ENCODE data around the gene TCP11L2. TPM values are rescaled to one million over a fixed set of nuclear protein-coding genes. Genes with fewer than 3 reads are reported as not detected.

Gene TCP11L2
- total and polyA plus RNA-seq, 9 of the 15 experiments (the other 6 are each of a cell fraction or from before 2014, with no cell fraction given): 0.39 to 4.5 (median 1.3) TPM

DNA sequence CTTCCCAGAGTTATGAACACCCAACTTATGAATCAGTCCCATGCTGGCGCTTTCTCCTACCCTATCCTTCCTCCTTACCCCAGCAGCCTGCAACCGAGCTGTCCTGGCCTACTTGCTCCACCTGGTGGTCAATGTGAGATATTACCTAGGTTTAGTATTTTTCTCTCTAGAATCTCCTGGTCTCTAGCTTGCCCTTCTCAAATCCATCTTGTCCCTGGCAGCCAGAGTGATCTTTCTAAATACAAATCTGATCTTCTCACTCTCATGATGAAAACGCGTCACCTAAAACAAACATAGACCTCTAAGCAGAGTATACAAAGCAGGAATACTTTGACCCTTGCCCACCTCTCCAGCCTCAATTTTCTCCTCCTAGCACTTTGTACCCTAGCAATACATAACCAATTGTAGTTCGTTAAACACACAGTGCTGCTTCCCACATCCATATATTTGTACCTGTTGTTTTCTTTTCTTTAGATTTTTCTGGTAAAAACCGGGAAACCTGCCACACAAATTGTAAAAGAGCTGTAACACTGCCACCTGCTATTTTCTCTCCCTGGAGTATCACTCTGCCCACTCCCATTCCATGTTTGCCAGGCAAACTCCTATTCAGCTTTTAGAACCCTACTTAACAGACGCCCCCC lies 20.0 kb upstream of the TCP11L2 start (continued):
- TF ChIP-seq ZNF224 (CRISPR knock-in tag; IDR thresholded peaks at IDR 0.05) (no peak), SMC3 (conservative IDR thresholded peaks at IDR 0.05; ENCODE audit: insufficient read depth, low read depth, low read length) (peak; percentile 76), ZNF184 (CRISPR knock-in tag; IDR thresholded peaks at IDR 0.05) (no peak), CBX5 (IDR thresholded peaks at IDR 0.05; ENCODE audit: borderline replicate concordance, low read depth) (peak; percentile 84; the same call in 1 of the 2 replicates), CBX3 (IDR thresholded peaks at IDR 0.05; ENCODE audit: borderline replicate concordance in 1 of 2, low read length in 2 of 2) (peak in 1 of 2 experiments; percentile 97; a peak in 2 of 3 replicates), JUND (IDR thresholded peaks at IDR 0.05; ENCODE audit: borderline replicate concordance, low read depth, low read length) (peak; percentile 32; the same call in 1 of the 2 replicates), JUND (tag; IDR thresholded peaks at IDR 0.05; ENCODE audit: borderline replicate concordance, low read depth, low read length) (no peak), GTF2E2 (tag; IDR thresholded peaks at IDR 0.05) (no peak), RBM22 (IDR thresholded peaks at IDR 0.05; ENCODE audit: low read depth, low read length, poor library complexity, severe bottlenecking) (no peak), MAZ (CRISPR knock-in tag; conservative IDR thresholded peaks at IDR 0.05 in 1 of 2, IDR thresholded peaks at IDR 0.05 in 1 of 2) (peak in 1 of 2 experiments; percentile 57; a peak in 2 of 4 replicates), MYNN (IDR thresholded peaks at IDR 0.05) (no peak), MYNN (CRISPR knock-in tag; IDR thresholded peaks at IDR 0.05) (no peak), JUN (IDR thresholded peaks at IDR 0.05; ENCODE audit: borderline replicate concordance, low read depth, low read length) (0 out of 2 replicates have a peak, but pooled peaks have one; percentile 11), JUN (CRISPR knock-in tag; IDR thresholded peaks at IDR 0.05; ENCODE audit: borderline replicate concordance) (no peak)
- TF ChIP-seq, protein P1, sequence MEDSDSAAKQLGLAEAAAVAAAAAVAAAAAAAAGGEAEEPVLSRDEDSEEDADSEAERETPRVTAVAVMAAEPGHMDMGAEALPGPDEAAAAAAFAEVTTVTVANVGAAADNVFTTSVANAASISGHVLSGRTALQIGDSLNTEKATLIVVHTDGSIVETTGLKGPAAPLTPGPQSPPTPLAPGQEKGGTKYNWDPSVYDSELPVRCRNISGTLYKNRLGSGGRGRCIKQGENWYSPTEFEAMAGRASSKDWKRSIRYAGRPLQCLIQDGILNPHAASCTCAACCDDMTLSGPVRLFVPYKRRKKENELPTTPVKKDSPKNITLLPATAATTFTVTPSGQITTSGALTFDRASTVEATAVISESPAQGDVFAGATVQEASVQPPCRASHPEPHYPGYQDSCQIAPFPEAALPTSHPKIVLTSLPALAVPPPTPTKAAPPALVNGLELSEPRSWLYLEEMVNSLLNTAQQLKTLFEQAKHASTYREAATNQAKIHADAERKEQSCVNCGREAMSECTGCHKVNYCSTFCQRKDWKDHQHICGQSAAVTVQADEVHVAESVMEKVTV (CRISPR knock-in tag; IDR thresholded peaks at IDR 0.05): peak; percentile 78
